ENCODE results near the gene PCNX2.

The PCNX2 gene

GRCh38 chr1:233090746-233091494 lies 204.6 kb downstream of the PCNX2 start:
- DNase-seq (ENCODE audit: low read depth), result no peak
- no peak for TF ChIP-seq CTCF (IDR thresholded peaks at IDR 0.05; ENCODE audit: control insufficient read depth, extremely low read depth, insufficient read depth)
- H3K4me3 ChIP-seq (ENCODE audit: low read depth, low read length), result no peak overlapping the region

GRCh38 chr1:233089251-233089650 lies 206.3 kb downstream of the PCNX2 start:
- no peak for DNase-seq (ENCODE audit: low read depth)
- H3K4me3 ChIP-seq (ENCODE audit: low read depth, low read length), result no peak overlapping the region
- no peak for TF ChIP-seq CTCF (IDR thresholded peaks at IDR 0.05; ENCODE audit: control insufficient read depth, extremely low read depth, insufficient read depth)

GRCh38 chr1:233088613-233089012 lies 206.9 kb downstream of the PCNX2 start:
- H3K4me3 ChIP-seq (ENCODE audit: low read depth, low read length), result no peak overlapping the region
- DNase-seq (ENCODE audit: low read depth), result no peak
- no peak for TF ChIP-seq CTCF (IDR thresholded peaks at IDR 0.05; ENCODE audit: control insufficient read depth, extremely low read depth, insufficient read depth)

- no peak overlapping the region for H3K4me3 ChIP-seq (ENCODE audit: low read depth, low read length)
- no peak for TF ChIP-seq CTCF (IDR thresholded peaks at IDR 0.05; ENCODE audit: control insufficient read depth, extremely low read depth, insufficient read depth)
- DNase-seq (ENCODE audit: low read depth), result no peak
Observed at GRCh38 chr1:233086961-233087881, 208.3 kb downstream of the PCNX2 start.

GRCh38 chr1:233085566-233085965 lies 210.0 kb downstream of the PCNX2 start:
- TF ChIP-seq CTCF (IDR thresholded peaks at IDR 0.05; ENCODE audit: control insufficient read depth, extremely low read depth, insufficient read depth), result no peak
- H3K4me3 ChIP-seq (ENCODE audit: low read depth, low read length), result no peak overlapping the region
- no peak for DNase-seq (ENCODE audit: low read depth)

DNA sequence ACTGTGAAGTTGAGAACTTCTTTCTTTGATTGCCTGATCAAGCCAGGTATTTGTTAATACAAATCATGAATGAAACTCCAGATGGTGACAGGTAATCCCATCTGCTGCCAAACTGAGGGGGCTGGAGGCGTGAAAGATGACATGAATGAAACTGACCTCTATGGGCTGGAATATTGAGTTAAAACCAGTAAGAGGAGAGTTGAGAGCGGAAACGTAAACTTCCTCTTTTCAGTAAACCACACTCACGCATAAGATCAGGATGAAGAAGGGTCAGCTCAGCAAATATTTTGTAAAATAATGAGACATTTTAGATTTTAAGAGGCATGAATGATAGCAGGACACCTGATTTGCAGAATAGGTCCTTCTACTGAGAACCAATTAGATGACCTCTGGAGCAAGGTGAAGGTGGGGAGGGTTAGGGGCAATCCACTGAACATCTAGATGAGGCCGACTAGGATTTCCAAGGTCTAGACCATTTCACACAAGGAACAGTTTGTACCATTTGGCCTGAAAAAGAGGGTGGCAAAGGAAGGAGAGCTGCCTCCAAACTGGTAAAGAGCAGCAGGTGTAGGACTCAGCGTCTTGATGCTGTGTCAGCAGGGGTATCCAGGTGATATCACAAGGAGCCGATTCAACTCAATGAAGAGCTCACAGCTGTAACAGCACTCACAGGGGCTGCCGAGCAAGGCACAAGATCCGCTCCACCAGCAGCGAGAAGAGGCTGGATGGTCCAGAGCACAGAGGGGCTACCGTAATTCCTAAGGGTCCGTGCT lies 212.6 kb downstream of the PCNX2 start:
- no peak overlapping the region for H3K4me3 ChIP-seq (ENCODE audit: low read depth, low read length)
- no peak for DNase-seq (ENCODE audit: low read depth)
- TF ChIP-seq CTCF (IDR thresholded peaks at IDR 0.05; ENCODE audit: control insufficient read depth, extremely low read depth, insufficient read depth), result no peak
